Thymus (tissue), 11 donors: Measurements from ENCODE around the gene PDCD2L. TPM values are rescaled to one million over a fixed set of nuclear protein-coding genes. Genes with fewer than 3 reads are reported as not detected.
A peak's percentile ranks its signal among the peaks of the same experiment; 100 is the strongest.

ENCODE experiments used
- DNase-seq, 9 donors: peaks; one replicate each; pipeline ENCODE4 v3.0.0-alpha.2; 2013; ENCODE audit warnings: low spot score in 9 of 9, low read depth in 6 of 9, missing footprints in 1 of 9
- H3K27ac ChIP-seq, 2 donors: one replicate each; pipeline ENCODE4 v1.5.1; 2013; ENCODE audit warnings: control low read depth in 1 of 2, low read depth in 1 of 2, low read length in 1 of 2, mild to moderate bottlenecking in 1 of 2, moderate library complexity in 1 of 2
- H3K27me3 ChIP-seq, 2 donors: one replicate each; pipeline ENCODE4 v1.5.1; 2013; ENCODE audit warnings: low read length in 1 of 2; ENCODE audit not compliant: control insufficient read depth in 2 of 2, insufficient read depth in 1 of 2
- H3K36me3 ChIP-seq, 2 donors: one replicate each; pipeline ENCODE4 v1.5.1; 2013; ENCODE audit warnings: low read length in 1 of 2, mild to moderate bottlenecking in 1 of 2, moderate library complexity in 1 of 2; ENCODE audit not compliant: control insufficient read depth in 2 of 2, insufficient read depth in 2 of 2
- H3K4me1 ChIP-seq, 2 donors: one replicate each; pipeline ENCODE4 v1.5.1; 2013; ENCODE audit warnings: low read length in 2 of 2; ENCODE audit not compliant: control insufficient read depth in 2 of 2, insufficient read depth in 2 of 2
- H3K4me3 ChIP-seq, 2 donors: one replicate each; pipeline ENCODE4 v1.5.1; 2013; ENCODE audit warnings: low read length in 2 of 2, control low read depth in 1 of 2, mild to moderate bottlenecking in 1 of 2
- H3K9me3 ChIP-seq, 2 donors: one replicate each; pipeline ENCODE4 v1.5.1; 2013; ENCODE audit warnings: low read length in 1 of 2, mild to moderate bottlenecking in 1 of 2; ENCODE audit not compliant: control insufficient read depth in 2 of 2, insufficient read depth in 1 of 2
- WGBS: extraction: QIAGEN DNeasy Blood & Tissue Kit; methylation state at CpG from one replicate; pipeline ENCODE4 v1.1.7; 2013; 5-methylcytosine and 5-hydroxymethylcytosine counted together
- polyA plus RNA-seq: library from polyadenylated mRNA; stranded (reverse); fragments of 200-250 nt; gene quantifications from one replicate; pipeline ENCODE4 v1.2.3, GENCODE V29; 2013
- total RNA-seq: library from RNA; stranded (reverse); fragments of 120-200 nt; gene quantifications from one replicate; pipeline ENCODE4 v1.2.4, GENCODE V29; 2013
- donor health status: healthy.

Gene PDCD2L
- total and polyA plus RNA-seq, 2 donors: 10.5 to 14.1 TPM

GRCh38 chr19:34362679-34363069 is 41.5 kb upstream of the PDCD2L start:
- no peak for DNase-seq
- no peaks in the 10 kb centered on the region for H3K27me3 ChIP-seq
- H3K9me3 ChIP-seq: peaks cover 0 to 3% of the 10 kb centered on the region in 2 donors
- no peak overlapping the region for H3K27ac ChIP-seq
- H3K36me3 ChIP-seq: peaks cover 9 to 11% of the 10 kb centered on the region in 2 donors
- no peak overlapping the region for H3K4me3 ChIP-seq
- WGBS: 89% methylated on average over 3 of the region's 3 CpGs
- peaks cover 24 to 38% of the 10 kb centered on the region in 2 donors for H3K4me1 ChIP-seq

- Histone ChIP-seq H3K4me1 (peaks cover 24 to 38% of the 10 kb centered on the region in 2 donors), H3K4me3 (no peak overlapping the region), H3K9me3 (peaks cover 0 to 3% of the 10 kb centered on the region in 2 donors), H3K36me3 (peaks cover 13% of the 10 kb centered on the region in 2 donors), H3K27ac (no peak overlapping the region), H3K27me3 (no peaks in the 10 kb centered on the region)
- no peak for DNase-seq
- WGBS: 95% methylated on average over 4 of the region's 4 CpGs
Measured at GRCh38 chr19:34363094-34363493, 41.1 kb upstream of the PDCD2L start.

GRCh38 chr19:34363930-34364329 is 40.3 kb upstream of the PDCD2L start:
- WGBS: 97% methylated on average over 5 of the region's 5 CpGs

GRCh38 chr19:34364462-34364829 is 39.8 kb upstream of the PDCD2L start:
- Histone ChIP-seq H3K4me1 (peaks cover 14 to 27% of the 10 kb centered on the region in 2 donors), H3K4me3 (peak overlapping the region; percentile 64 to 72), H3K36me3 (peaks cover 21 to 26% of the 10 kb centered on the region in 2 donors), H3K27me3 (no peaks in the 10 kb centered on the region), H3K27ac (no peak overlapping the region), H3K9me3 (peaks cover 0 to 3% of the 10 kb centered on the region in 2 donors)
- 82% methylated on average over 11 of the region's 11 CpGs for WGBS
- no peak for DNase-seq

More at GRCh38 chr19:34363930-34364329, 40.3 kb upstream of the PDCD2L start:
- H3K4me1 ChIP-seq: peaks cover 16 to 30% of the 10 kb centered on the region in 2 donors
- H3K27ac ChIP-seq: no peak overlapping the region
- H3K4me3 ChIP-seq: no peak overlapping the region
- peaks cover 0 to 3% of the 10 kb centered on the region in 2 donors for H3K9me3 ChIP-seq
- H3K36me3 ChIP-seq: peaks cover 19 to 21% of the 10 kb centered on the region in 2 donors
- H3K27me3 ChIP-seq: no peaks in the 10 kb centered on the region
- no peak for DNase-seq

GRCh38 chr19:34364830-34365462 is 39.3 kb upstream of the PDCD2L start, which contains the start of gene GPI:
Gene GPI (plus strand): TSS chr19:34365196. CDS start chr19:34365267, 71 bp downstream.
- Histone ChIP-seq H3K27me3 (no peaks in the 10 kb centered on the region), H3K27ac (peak within 1 kb of the TSS in 1 of 2 donors; percentile 49), H3K36me3 (peaks cover 26 to 29% of the 10 kb centered on the region in 2 donors), H3K9me3 (peaks cover 0 to 3% of the 10 kb centered on the region in 2 donors), H3K4me1 (peaks cover 12 to 23% of the 10 kb centered on the region in 2 donors), H3K4me3 (peak within 1 kb of the TSS; percentile 64 to 72)
- WGBS: under 1% methylated on average over 67 of the region's 67 CpGs
- DNase-seq: peak in 7 of 9 donors; percentile 36 to 82 (median 43)

GRCh38 chr19:34365463-34366401 is 38.5 kb upstream of the PDCD2L start:
- H3K4me1 ChIP-seq: peaks cover 12 to 22% of the 10 kb centered on the region in 2 donors
- H3K27ac ChIP-seq: no peak overlapping the region
- H3K36me3 ChIP-seq: peaks cover 29 to 31% of the 10 kb centered on the region in 2 donors
- H3K4me3 ChIP-seq: peak overlapping the region; percentile 64 to 72
- 16% methylated on average over 45 of the region's 45 CpGs for WGBS
- DNase-seq: peak in 1 of 9 donors; percentile 33
- H3K27me3 ChIP-seq: no peaks in the 10 kb centered on the region
- peaks cover 0 to 3% of the 10 kb centered on the region in 2 donors for H3K9me3 ChIP-seq

GRCh38 chr19:34366738-34367623 is 37.2 kb upstream of the PDCD2L start:
- no peak overlapping the region for H3K4me3 ChIP-seq
- H3K36me3 ChIP-seq: peaks cover 31 to 33% of the 10 kb centered on the region in 2 donors

GRCh38 chr19:34367624-34367957 is 36.6 kb upstream of the PDCD2L start:
- no peaks in the 10 kb centered on the region for H3K27me3 ChIP-seq
- H3K4me1 ChIP-seq: peaks cover 12 to 22% of the 10 kb centered on the region in 2 donors
- peaks cover 0 to 3% of the 10 kb centered on the region in 2 donors for H3K9me3 ChIP-seq
- H3K27ac ChIP-seq: no peak overlapping the region
- H3K4me3 ChIP-seq: no peak overlapping the region
- 96% methylated on average over 8 of the region's 8 CpGs for WGBS
- peaks cover 31 to 33% of the 10 kb centered on the region in 2 donors for H3K36me3 ChIP-seq
- DNase-seq: no peak

More at GRCh38 chr19:34366738-34367623, 37.2 kb upstream of the PDCD2L start:
- Histone ChIP-seq H3K27ac (no peak overlapping the region), H3K4me1 (peaks cover 12 to 22% of the 10 kb centered on the region in 2 donors), H3K9me3 (peaks cover 0 to 3% of the 10 kb centered on the region in 2 donors), H3K27me3 (no peaks in the 10 kb centered on the region)
- DNase-seq: no peak
- 90% methylated on average over 10 of the region's 10 CpGs for WGBS
